Endodermal cell (in vitro differentiated cells): ENCODE results near the gene COL4A5. TPM values are rescaled to one million over a fixed set of nuclear protein-coding genes. Genes with fewer than 3 reads are reported as not detected.

Source experiments
- DNase-seq: peaks from one replicate; pipeline ENCODE4 v3.0.0-alpha.2; 2017
- H3K27ac ChIP-seq: 2 replicates; pipeline ENCODE4 v1.5.1; 2013; ENCODE audit warnings: mild to moderate bottlenecking, low read depth, low read length, moderate library complexity
- H3K27me3 ChIP-seq: 2 replicates; pipeline ENCODE4 v1.6.1; 2013; ENCODE audit warnings: mild to moderate bottlenecking, low read length, moderate library complexity; ENCODE audit not compliant: insufficient read depth, control insufficient read depth, poor library complexity, severe bottlenecking
- H3K36me3 ChIP-seq: 2 replicates; pipeline ENCODE4 v1.7.0; 2013; ENCODE audit warnings: mild to moderate bottlenecking, low read length, moderate library complexity; ENCODE audit not compliant: control insufficient read depth, insufficient read depth
- H3K4me1 ChIP-seq: one replicate; pipeline ENCODE4 v1.7.0; 2013; ENCODE audit warnings: low read length; ENCODE audit not compliant: control insufficient read depth, insufficient read depth
- H3K4me3 ChIP-seq: 2 replicates; pipeline ENCODE4 v1.5.1; 2013; ENCODE audit warnings: mild to moderate bottlenecking, low read length, moderate library complexity
- H3K9ac ChIP-seq: 2 replicates; pipeline ENCODE4 v1.6.1; 2013; ENCODE audit warnings: mild to moderate bottlenecking, low read length, moderate library complexity; ENCODE audit not compliant: poor library complexity, severe bottlenecking; ENCODE audit errors: extremely low read depth
- H3K9me3 ChIP-seq: 2 replicates; pipeline ENCODE4 v1.6.1; 2013; ENCODE audit warnings: mild to moderate bottlenecking, low read length, moderate library complexity; ENCODE audit not compliant: control insufficient read depth
- H3K27ac Mint-ChIP-seq: 2 replicates; pipeline ENCODE4 v1.8.0; 2020; ENCODE audit warnings: mixed read lengths
- H3K27me3 Mint-ChIP-seq: 2 replicates; pipeline ENCODE4 v1.8.0; 2021; ENCODE audit warnings: mild to moderate bottlenecking, mixed read lengths; ENCODE audit not compliant: insufficient read depth
- H3K36me3 Mint-ChIP-seq: 2 replicates; pipeline ENCODE4 v1.8.0; 2020; ENCODE audit warnings: low read depth, mixed read lengths
- H3K4me1 Mint-ChIP-seq: 2 replicates; pipeline ENCODE4 v1.8.0; 2020; ENCODE audit warnings: mixed read lengths
- H3K4me3 Mint-ChIP-seq: 2 replicates; pipeline ENCODE4 v1.8.0; 2020; ENCODE audit warnings: mild to moderate bottlenecking, moderate library complexity, mixed read lengths
- H3K9me3 Mint-ChIP-seq: 2 replicates; pipeline ENCODE4 v1.8.0; 2020; ENCODE audit warnings: mild to moderate bottlenecking, mixed read lengths
- WGBS, 2 experiments: methylation state at CpG; one replicate each; pipeline versions ENCODE4 v1.1.5 to v1.1.7; 2013; ENCODE audit warnings: missing lambda C conversion rate in 2 of 2, mixed read lengths in 1 of 2; ENCODE audit not compliant: insufficient coverage in 1 of 2, insufficient read length in 1 of 2; 5-methylcytosine and 5-hydroxymethylcytosine counted together
- total RNA-seq, 2 donors: library from RNA; stranded (reverse); fragmentation: NEBNext Ultra II Directional in 1 of 2; extraction: Animal tissue kit (Norgen Biotek cat#: 25700) in 1 of 2; gene quantifications; 2 replicates in 1 of 2; 3 replicates in 1 of 2; pipeline ENCODE4 v1.2.1, GENCODE V29; 2021
- TF ChIP-seq, protein P1 (sequence below): fragments of 200-600 bp; sonication (generic); conservative IDR thresholded peaks from 2 replicates; pipeline ENCODE4 v1.5.0; 2021; ENCODE audit warnings: antibody characterized with exemption, mild to moderate bottlenecking

Gene COL4A5
- total RNA-seq, 2 donors from 2014 or later: 212 to 365 TPM

DNA sequence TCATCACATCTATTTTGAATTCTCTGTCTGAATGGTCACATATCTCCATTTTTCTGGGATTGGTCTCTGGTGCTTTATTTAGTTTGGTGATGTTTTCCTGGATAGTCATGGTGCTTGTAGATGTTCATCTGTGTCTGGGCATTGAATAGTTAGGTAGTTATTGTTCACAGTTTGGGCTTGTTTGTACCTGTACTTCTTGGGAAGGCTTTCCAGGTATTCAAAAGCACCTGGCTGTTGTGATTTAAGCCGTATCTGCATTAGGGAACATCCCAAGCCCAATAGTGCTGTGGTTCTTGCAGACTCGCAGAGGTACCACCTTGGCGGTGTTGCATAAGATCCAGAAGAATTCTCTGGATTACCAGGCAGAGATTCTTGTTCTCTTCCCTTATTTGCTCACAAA, 44.6 kb downstream of the COL4A5 start:
- peaks cover 31% of the 10 kb centered on the region for H3K36me3 ChIP-seq
- Mint-ChIP-seq H3K36me3 (peaks cover 75% of the 10 kb centered on the region), H3K4me3 (no peak overlapping the region), H3K27ac (no peak overlapping the region), H3K4me1 (peaks cover 35% of the 10 kb centered on the region), H3K9me3 (peaks cover 43% of the 10 kb centered on the region), H3K27me3 (no peaks in the 10 kb centered on the region)
- TF ChIP-seq, protein P1, sequence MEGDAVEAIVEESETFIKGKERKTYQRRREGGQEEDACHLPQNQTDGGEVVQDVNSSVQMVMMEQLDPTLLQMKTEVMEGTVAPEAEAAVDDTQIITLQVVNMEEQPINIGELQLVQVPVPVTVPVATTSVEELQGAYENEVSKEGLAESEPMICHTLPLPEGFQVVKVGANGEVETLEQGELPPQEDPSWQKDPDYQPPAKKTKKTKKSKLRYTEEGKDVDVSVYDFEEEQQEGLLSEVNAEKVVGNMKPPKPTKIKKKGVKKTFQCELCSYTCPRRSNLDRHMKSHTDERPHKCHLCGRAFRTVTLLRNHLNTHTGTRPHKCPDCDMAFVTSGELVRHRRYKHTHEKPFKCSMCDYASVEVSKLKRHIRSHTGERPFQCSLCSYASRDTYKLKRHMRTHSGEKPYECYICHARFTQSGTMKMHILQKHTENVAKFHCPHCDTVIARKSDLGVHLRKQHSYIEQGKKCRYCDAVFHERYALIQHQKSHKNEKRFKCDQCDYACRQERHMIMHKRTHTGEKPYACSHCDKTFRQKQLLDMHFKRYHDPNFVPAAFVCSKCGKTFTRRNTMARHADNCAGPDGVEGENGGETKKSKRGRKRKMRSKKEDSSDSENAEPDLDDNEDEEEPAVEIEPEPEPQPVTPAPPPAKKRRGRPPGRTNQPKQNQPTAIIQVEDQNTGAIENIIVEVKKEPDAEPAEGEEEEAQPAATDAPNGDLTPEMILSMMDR: no peak
- H3K4me1 ChIP-seq: no peaks in the 10 kb centered on the region
- H3K9me3 ChIP-seq: peaks cover 19% of the 10 kb centered on the region
- H3K27ac ChIP-seq: no peak overlapping the region
- DNase-seq: no peak
- 90 to 95% methylated on average over 1 to 3 of the region's 3 CpGs for WGBS, 2 experiments
- no peaks in the 10 kb centered on the region for H3K27me3 ChIP-seq
- no peak overlapping the region for H3K4me3 ChIP-seq
- H3K9ac ChIP-seq: no peak overlapping the region

- Histone ChIP-seq H3K27me3 (no peaks in the 10 kb centered on the region), H3K36me3 (peaks cover 14% of the 10 kb centered on the region), H3K9ac (no peak overlapping the region), H3K4me3 (no peak overlapping the region), H3K27ac (no peak overlapping the region), H3K9me3 (peaks cover 12% of the 10 kb centered on the region), H3K4me1 (no peaks in the 10 kb centered on the region)
- Mint-ChIP-seq H3K9me3 (peaks cover 27% of the 10 kb centered on the region), H3K27me3 (no peaks in the 10 kb centered on the region), H3K36me3 (peaks cover 58% of the 10 kb centered on the region), H3K4me3 (no peak overlapping the region), H3K27ac (peak overlapping the region; percentile 36), H3K4me1 (peaks cover 39% of the 10 kb centered on the region)
- TF ChIP-seq, protein P1: no peak
- WGBS, 2 experiments: 93% methylated on average over 1 of the region's 2 CpGs; no CpG with 5 or more reads in 1 of the 2 experiments
- DNase-seq: no peak
Measured at GRCh38 chrX:108485960-108486359, 46.3 kb downstream of the COL4A5 start.

DNA sequence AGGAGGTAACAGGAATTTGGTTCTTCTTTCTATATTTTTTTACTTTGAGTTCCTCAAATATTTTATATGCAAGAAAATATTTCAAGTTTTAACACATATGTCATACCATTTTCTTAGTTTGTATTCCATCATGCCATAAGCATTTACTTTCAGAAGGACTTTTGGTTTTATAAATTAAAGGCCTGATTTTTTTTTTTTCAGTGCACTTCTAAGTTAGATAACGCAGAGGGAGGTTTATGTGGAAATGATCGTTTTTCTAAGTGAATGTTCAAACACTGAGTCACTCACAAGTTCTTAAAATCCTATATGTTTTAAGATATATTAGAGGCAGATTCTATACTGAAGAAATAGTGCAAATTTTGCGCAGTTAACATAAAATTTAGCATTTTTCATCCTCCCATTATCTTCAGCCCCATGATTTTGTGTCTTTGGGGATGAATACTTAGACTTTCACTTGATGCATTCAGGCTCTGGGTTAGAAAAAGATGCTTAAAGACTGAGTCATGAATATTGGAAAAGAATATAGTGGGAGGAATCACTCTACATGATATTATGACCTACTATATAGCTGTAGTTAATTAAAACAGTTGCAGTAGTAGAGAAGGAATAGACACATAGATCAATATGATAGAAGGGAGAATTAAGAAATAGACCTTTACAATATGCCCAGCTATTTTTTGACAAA, 54.9 kb downstream of the COL4A5 start:
- H3K36me3 Mint-ChIP-seq: peaks cover 16% of the 10 kb centered on the region
- no peak overlapping the region for H3K27ac ChIP-seq
- H3K27ac Mint-ChIP-seq: no peak overlapping the region
- no peaks in the 10 kb centered on the region for H3K9me3 Mint-ChIP-seq
- TF ChIP-seq, protein P1: no peak
- H3K9me3 ChIP-seq: no peaks in the 10 kb centered on the region
- H3K4me3 ChIP-seq: no peak overlapping the region
- no peaks in the 10 kb centered on the region for H3K27me3 Mint-ChIP-seq
- WGBS, 2 experiments: no CpG with 5 or more reads among the region's 3 CpGs
- no peak for DNase-seq
- H3K4me1 ChIP-seq: no peaks in the 10 kb centered on the region
- H3K4me3 Mint-ChIP-seq: no peak overlapping the region
- no peak overlapping the region for H3K9ac ChIP-seq
- peaks cover 18% of the 10 kb centered on the region for H3K4me1 Mint-ChIP-seq
- H3K36me3 ChIP-seq: no peaks in the 10 kb centered on the region
- no peaks in the 10 kb centered on the region for H3K27me3 ChIP-seq
